ENCODE measurements around the gene KDM6A.

DNA sequence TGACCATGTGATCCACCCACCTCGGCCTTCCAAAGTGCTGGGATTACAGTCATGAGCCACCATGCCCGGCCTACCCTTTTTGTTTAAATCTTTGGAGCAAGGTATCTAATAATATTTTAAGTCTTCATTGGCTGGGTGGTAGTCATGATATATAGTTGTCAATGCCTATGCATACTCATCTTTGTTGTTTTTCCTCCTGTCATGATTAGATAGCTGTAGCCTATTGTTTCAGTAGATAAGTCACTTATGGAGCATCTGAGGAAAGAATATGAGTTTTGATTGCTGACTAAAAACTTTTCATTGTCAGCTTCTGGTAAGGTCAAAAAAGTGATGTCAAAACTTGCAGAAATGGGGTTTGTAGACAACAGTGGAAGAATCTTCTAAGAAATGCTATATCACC, 119.8 kb downstream of the KDM6A start:
- no peak for TF ChIP-seq EZH2 (IDR thresholded peaks at IDR 0.05; ENCODE audit: borderline replicate concordance, low read depth, low read length, severe bottlenecking)
- TF ChIP-seq POLR2A (IDR thresholded peaks at IDR 0.05; ENCODE audit: low read depth, low read length) = no peak
- no peak for TF ChIP-seq MAX (IDR thresholded peaks at IDR 0.05; ENCODE audit: insufficient read depth, insufficient read length)
- TF ChIP-seq, protein P1, sequence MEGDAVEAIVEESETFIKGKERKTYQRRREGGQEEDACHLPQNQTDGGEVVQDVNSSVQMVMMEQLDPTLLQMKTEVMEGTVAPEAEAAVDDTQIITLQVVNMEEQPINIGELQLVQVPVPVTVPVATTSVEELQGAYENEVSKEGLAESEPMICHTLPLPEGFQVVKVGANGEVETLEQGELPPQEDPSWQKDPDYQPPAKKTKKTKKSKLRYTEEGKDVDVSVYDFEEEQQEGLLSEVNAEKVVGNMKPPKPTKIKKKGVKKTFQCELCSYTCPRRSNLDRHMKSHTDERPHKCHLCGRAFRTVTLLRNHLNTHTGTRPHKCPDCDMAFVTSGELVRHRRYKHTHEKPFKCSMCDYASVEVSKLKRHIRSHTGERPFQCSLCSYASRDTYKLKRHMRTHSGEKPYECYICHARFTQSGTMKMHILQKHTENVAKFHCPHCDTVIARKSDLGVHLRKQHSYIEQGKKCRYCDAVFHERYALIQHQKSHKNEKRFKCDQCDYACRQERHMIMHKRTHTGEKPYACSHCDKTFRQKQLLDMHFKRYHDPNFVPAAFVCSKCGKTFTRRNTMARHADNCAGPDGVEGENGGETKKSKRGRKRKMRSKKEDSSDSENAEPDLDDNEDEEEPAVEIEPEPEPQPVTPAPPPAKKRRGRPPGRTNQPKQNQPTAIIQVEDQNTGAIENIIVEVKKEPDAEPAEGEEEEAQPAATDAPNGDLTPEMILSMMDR (IDR thresholded peaks at IDR 0.05; ENCODE audit: extremely low read depth in 1 of 2, insufficient read depth in 1 of 2, low read depth in 1 of 2, low read length in 2 of 2) = no peak
- no peak for TF ChIP-seq POLR2AphosphoS5 (IDR thresholded peaks at IDR 0.05; ENCODE audit: insufficient read depth, low read depth, low read length)
- no peak for TF ChIP-seq FOS (IDR thresholded peaks at IDR 0.05; ENCODE audit: borderline replicate concordance, insufficient read depth, low read length)
